Thoracic aorta (tissue), 2 donors: ENCODE results near the gene PAM. TPM values are rescaled to one million over a fixed set of nuclear protein-coding genes. Genes with fewer than 3 reads are reported as not detected.

Experiments used
- ATAC-seq: fragments of 150-250 bp; one replicate; pipeline ENCODE4 v1.8.0; 2017; ENCODE audit warnings: low read depth; ENCODE audit not compliant: insufficient number of reproducible peaks, low FRiP score
- DNase-seq: peaks from one replicate; pipeline ENCODE4 v3.0.0-alpha.2; 2020; ENCODE audit warnings: low spot score
- H3K27ac ChIP-seq, 2 donors: fragments of 200-600 bp; sonication (generic); 1 replicate in 1 of 2; 2 replicates in 1 of 2; pipeline ENCODE4 v1.5.1; 2016; ENCODE audit warnings: mild to moderate bottlenecking in 2 of 2, moderate library complexity in 2 of 2
- H3K27me3 ChIP-seq: fragments of 200-600 bp; sonication (generic); replicated peaks from 2 replicates; pipeline ENCODE4 v1.6.0; 2016; ENCODE audit warnings: mild to moderate bottlenecking; ENCODE audit not compliant: insufficient read depth
- H3K36me3 ChIP-seq: fragments of 200-600 bp; sonication (generic); one replicate; pipeline ENCODE4 v1.5.1; 2016
- H3K4me1 ChIP-seq, 2 donors: fragments of 200-600 bp; sonication (generic); 1 replicate in 1 of 2; 2 replicates in 1 of 2; pipeline versions ENCODE4 v1.5.1 to v1.6.0; 2016; ENCODE audit warnings: low read depth in 2 of 2, mild to moderate bottlenecking in 1 of 2; ENCODE audit not compliant: control insufficient read depth in 1 of 2
- H3K4me3 ChIP-seq: fragments of 200-600 bp; sonication (generic); 2 replicates; pipeline ENCODE4 v1.5.1; 2016; ENCODE audit warnings: mild to moderate bottlenecking
- H3K9me3 ChIP-seq: fragments of 200-600 bp; sonication (generic); 2 replicates; pipeline ENCODE4 v1.5.1; 2016
- CTCF ChIP-seq: fragments of 200-600 bp; sonication (generic); IDR thresholded peaks from one replicate; pipeline ENCODE4 v1.5.1; 2019; ENCODE audit warnings: antibody characterized with exemption
- total RNA-seq, 2 donors: library from RNA; depleted of rRNA; stranded (reverse); fragments of >200 nt; gene quantifications; one replicate each; pipeline versions ENCODE4 v1.1.0 to v1.2.3, GENCODE V29; 2016

The PAM gene
- total RNA-seq, 2 donors from 2014 or later = 571 to 806 TPM

GRCh38 chr5:103013933-103014552 is 258.9 kb downstream of the PAM start:
- ATAC-seq = no peak

GRCh38 chr5:103014983-103015382 is 259.9 kb downstream of the PAM start:
- no peak for DNase-seq

More at GRCh38 chr5:103013933-103014552, 258.9 kb downstream of the PAM start:
- Histone ChIP-seq H3K27me3 (no peaks in the 10 kb centered on the region), H3K4me1 (peaks cover 9 to 44% of the 10 kb centered on the region in 2 donors), H3K36me3 (no peaks in the 10 kb centered on the region), H3K27ac (no peak overlapping the region), H3K4me3 (no peak overlapping the region), H3K9me3 (peaks cover 3% of the 10 kb centered on the region)
- TF ChIP-seq CTCF = no peak
- no peak for DNase-seq

GRCh38 chr5:103016167-103016566 is 261.1 kb downstream of the PAM start:
- H3K9me3 ChIP-seq = peaks cover 3% of the 10 kb centered on the region
- peaks cover 6 to 39% of the 10 kb centered on the region in 2 donors for H3K4me1 ChIP-seq
- no peaks in the 10 kb centered on the region for H3K36me3 ChIP-seq
- ATAC-seq = no peak
- peak overlapping the region; percentile 21 to 36 for H3K27ac ChIP-seq
- no peak overlapping the region for H3K4me3 ChIP-seq
- TF ChIP-seq CTCF = no peak
- no peaks in the 10 kb centered on the region for H3K27me3 ChIP-seq
- DNase-seq = no peak

More at GRCh38 chr5:103014983-103015382, 259.9 kb downstream of the PAM start:
- Histone ChIP-seq H3K9me3 (peaks cover 3% of the 10 kb centered on the region), H3K27ac (peak overlapping the region; percentile 12 to 36), H3K27me3 (no peaks in the 10 kb centered on the region), H3K4me1 (peaks cover 6 to 44% of the 10 kb centered on the region in 2 donors), H3K4me3 (no peak overlapping the region), H3K36me3 (no peaks in the 10 kb centered on the region)
- TF ChIP-seq CTCF = no peak
- no peak for ATAC-seq

GRCh38 chr5:103019804-103020203 is 264.7 kb downstream of the PAM start:
- DNase-seq = no peak

GRCh38 chr5:103021314-103021713 is 266.2 kb downstream of the PAM start:
- TF ChIP-seq CTCF = no peak
- no peak for ATAC-seq
- peaks cover under 1 to 16% of the 10 kb centered on the region in 2 donors for H3K4me1 ChIP-seq
- H3K36me3 ChIP-seq = peaks cover 5% of the 10 kb centered on the region
- H3K9me3 ChIP-seq = no peaks in the 10 kb centered on the region
- no peak overlapping the region for H3K27ac ChIP-seq
- DNase-seq = no peak
- no peaks in the 10 kb centered on the region for H3K27me3 ChIP-seq
- H3K4me3 ChIP-seq = no peak overlapping the region

More at GRCh38 chr5:103019804-103020203, 264.7 kb downstream of the PAM start:
- Histone ChIP-seq H3K36me3 (peaks cover 1% of the 10 kb centered on the region), H3K27me3 (no peaks in the 10 kb centered on the region), H3K9me3 (no peaks in the 10 kb centered on the region), H3K27ac (no peak overlapping the region), H3K4me1 (peaks cover 6 to 32% of the 10 kb centered on the region in 2 donors), H3K4me3 (no peak overlapping the region)
- TF ChIP-seq CTCF = no peak
- no peak for ATAC-seq
